Astrocyte (in vitro differentiated cells and primary cell): ENCODE data around the gene CEP20. TPM values are rescaled to one million over a fixed set of nuclear protein-coding genes. Genes with fewer than 3 reads are reported as not detected.
A peak's percentile ranks its signal among the peaks of the same experiment; 100 is the strongest.
"Not testable (repeated sequence)": the region's sequence is repeated elsewhere in the genome, so short reads cannot be mapped to it uniquely, and the experiment has no call there.

Experiments
- DNase-seq: peaks from one replicate; pipeline ENCODE4 v3.0.0-alpha.2; 2010; ENCODE audit warnings: low read depth
- FAIRE-seq: peaks from 2 replicates; lab custom pipeline; 2011; peaks lifted over from hg19 to GRCh38; lab: Jason Lieb, UNC
- H2AFZ ChIP-seq: 2 replicates; pipeline ENCODE4 v1.6.0; 2012; ENCODE audit warnings: low read depth, low read length, inconsistent platforms
- H3K27ac ChIP-seq: 2 replicates; pipeline ENCODE4 v1.5.1; 2011; ENCODE audit warnings: low read depth, low read length, inconsistent platforms
- H3K27me3 ChIP-seq: 2 replicates; pipeline ENCODE4 v1.6.0; 2011; ENCODE audit warnings: low read length, inconsistent platforms; ENCODE audit not compliant: insufficient read depth
- H3K36me3 ChIP-seq: 2 replicates; pipeline ENCODE4 v1.5.1; 2011; ENCODE audit warnings: low read length, inconsistent platforms; ENCODE audit not compliant: insufficient read depth
- H3K4me1 ChIP-seq: 2 replicates; pipeline ENCODE4 v1.5.1; 2011; ENCODE audit warnings: low read length, inconsistent platforms; ENCODE audit not compliant: insufficient read depth
- H3K4me2 ChIP-seq: 2 replicates; pipeline ENCODE4 v1.6.0; 2012; ENCODE audit warnings: low read length, inconsistent platforms
- H3K4me3 ChIP-seq: 2 replicates; pipeline ENCODE4 v1.5.1; 2011; ENCODE audit warnings: low read depth, mild to moderate bottlenecking, low read length, inconsistent platforms; ENCODE audit not compliant: insufficient read depth
- H3K79me2 ChIP-seq: 2 replicates; pipeline ENCODE4 v1.6.0; 2012; ENCODE audit warnings: mild to moderate bottlenecking, low read length, inconsistent platforms; ENCODE audit not compliant: insufficient read depth
- H3K9ac ChIP-seq: 2 replicates; pipeline ENCODE4 v1.6.0; 2012; ENCODE audit warnings: mild to moderate bottlenecking, low read length, inconsistent platforms
- H3K9me3 ChIP-seq: 2 replicates; pipeline ENCODE4 v1.5.1; 2012; ENCODE audit warnings: low read depth, mild to moderate bottlenecking, low read length, inconsistent platforms; ENCODE audit not compliant: insufficient read depth
- H4K20me1 ChIP-seq: 2 replicates; pipeline ENCODE4 v1.6.0; 2012; ENCODE audit warnings: low read length, inconsistent platforms; ENCODE audit not compliant: insufficient read depth
- H3K27ac Mint-ChIP-seq: one replicate; pipeline ENCODE4 v1.8.0; 2021; ENCODE audit warnings: mild to moderate bottlenecking, mixed read lengths; ENCODE audit not compliant: unreplicated experiment
- H3K27me3 Mint-ChIP-seq: one replicate; pipeline ENCODE4 v1.8.0; 2021; ENCODE audit warnings: low read depth, mixed read lengths; ENCODE audit not compliant: unreplicated experiment
- H3K36me3 Mint-ChIP-seq: one replicate; pipeline ENCODE4 v1.8.0; 2021; ENCODE audit warnings: low read depth, mixed read lengths; ENCODE audit not compliant: unreplicated experiment
- H3K4me1 Mint-ChIP-seq: one replicate; pipeline ENCODE4 v1.8.0; 2021; ENCODE audit warnings: low read depth, mixed read lengths; ENCODE audit not compliant: unreplicated experiment
- H3K4me3 Mint-ChIP-seq: one replicate; pipeline ENCODE4 v1.8.0; 2021; ENCODE audit warnings: mild to moderate bottlenecking, moderate library complexity, mixed read lengths; ENCODE audit not compliant: unreplicated experiment
- H3K9me3 Mint-ChIP-seq: one replicate; pipeline ENCODE4 v1.8.0; 2021; ENCODE audit warnings: mild to moderate bottlenecking, mixed read lengths; ENCODE audit not compliant: unreplicated experiment
- CTCF ChIP-seq: IDR thresholded peaks from 2 replicates; pipeline ENCODE4 v1.5.1; 2011; ENCODE audit warnings: low read depth, mild to moderate bottlenecking, inconsistent platforms, low read length, moderate library complexity; ENCODE audit not compliant: insufficient read depth
- EZH2 ChIP-seq: IDR thresholded peaks from 2 replicates; pipeline ENCODE4 v1.6.1; 2012; ENCODE audit warnings: mild to moderate bottlenecking, low read length, inconsistent platforms; ENCODE audit not compliant: insufficient read depth
- total RNA-seq: library from RNA; stranded (reverse); gene quantifications from 2 replicates; pipeline ENCODE4 v1.2.1, GENCODE V29; 2021

Gene CEP20
- total RNA-seq, 1 donor from 2014 or later, result 27.5 TPM

- H3K9me3 Mint-ChIP-seq, result no peaks in the 10 kb centered on the region
- Histone ChIP-seq H3K4me3 (no peak overlapping the region), H3K9me3 (no peaks in the 10 kb centered on the region), H3K4me2 (no peak overlapping the region), H2AFZ (no peak overlapping the region), H3K27ac (no peak overlapping the region), H3K79me2 (no peaks in the 10 kb centered on the region), H3K9ac (no peak overlapping the region), H4K20me1 (no peaks in the 10 kb centered on the region), H3K36me3 (no peaks in the 10 kb centered on the region), H3K4me1 (no peaks in the 10 kb centered on the region), H3K27me3 (no peaks in the 10 kb centered on the region)
- FAIRE-seq, result no peak
- peak; percentile 67 for DNase-seq
- H3K36me3 Mint-ChIP-seq, result no peaks in the 10 kb centered on the region
- TF ChIP-seq CTCF (no peak), EZH2 (no peak)
- peaks cover 41% of the 10 kb centered on the region for H3K27me3 Mint-ChIP-seq
- no peak overlapping the region for H3K27ac Mint-ChIP-seq
- no peaks in the 10 kb centered on the region for H3K4me1 Mint-ChIP-seq
- H3K4me3 Mint-ChIP-seq, result no peak overlapping the region
Observed at GRCh38 chr16:15843635-15844279, 44.6 kb downstream of the CEP20 start.

GRCh38 chr16:15839204-15839603 lies 49.2 kb downstream of the CEP20 start:
- H3K4me3 Mint-ChIP-seq, H3K79me2 ChIP-seq, H3K36me3 Mint-ChIP-seq, H2AFZ ChIP-seq, H3K36me3 ChIP-seq, H3K4me3 ChIP-seq, DNase-seq, H3K4me1 ChIP-seq, H3K9me3 Mint-ChIP-seq, H3K9ac ChIP-seq, H3K27ac ChIP-seq, H3K4me1 Mint-ChIP-seq, H3K9me3 ChIP-seq, H3K27me3 ChIP-seq, H3K4me2 ChIP-seq, H4K20me1 ChIP-seq, H3K27ac Mint-ChIP-seq, FAIRE-seq: not testable (repeated sequence)
- H3K27me3 Mint-ChIP-seq, result peaks cover 19% of the 10 kb centered on the region

- no peak overlapping the region for H3K4me2 ChIP-seq
- H3K9me3 ChIP-seq, result no peaks in the 10 kb centered on the region
- H3K9ac ChIP-seq, result no peak overlapping the region
- H4K20me1 ChIP-seq, result no peaks in the 10 kb centered on the region
- Mint-ChIP-seq H3K9me3 (no peaks in the 10 kb centered on the region), H3K27me3 (peaks cover 17% of the 10 kb centered on the region), H3K4me1 (no peaks in the 10 kb centered on the region), H3K4me3 (no peak overlapping the region), H3K36me3 (no peaks in the 10 kb centered on the region), H3K27ac (no peak overlapping the region)
- H3K27me3 ChIP-seq, result peaks cover 6% of the 10 kb centered on the region
- H3K79me2 ChIP-seq, result no peaks in the 10 kb centered on the region
- no peaks in the 10 kb centered on the region for H3K36me3 ChIP-seq
- FAIRE-seq (no peak), DNase-seq (no peak)
- H3K4me1 ChIP-seq, result no peaks in the 10 kb centered on the region
- TF ChIP-seq EZH2, result no peak
- no peak for TF ChIP-seq CTCF
- no peak overlapping the region for H3K27ac ChIP-seq
- H3K4me3 ChIP-seq, result no peak overlapping the region
- H2AFZ ChIP-seq, result no peak overlapping the region
Observed at GRCh38 chr16:15837761-15838160, 50.6 kb downstream of the CEP20 start.
